ENCODE data around the gene CTU2. TPM values are rescaled to one million over a fixed set of nuclear protein-coding genes. Genes with fewer than 3 reads are reported as not detected.
A peak's percentile ranks its signal among the peaks of the same experiment; 100 is the strongest.

CTU2 gene
- total and polyA plus RNA-seq, 2 of the 4 experiments (the other 2 are of a cell fraction): 12.9 to 18.4 TPM

GRCh38 chr16:88687254-88687576 lies 19.1 kb upstream of the CTU2 start:
- Histone ChIP-seq H3K23ac (ENCODE audit: low read depth, low read length) (no peak overlapping the region), H2AFZ (replicated peaks; ENCODE audit: low read length, poor library complexity) (no peak overlapping the region), H3K4me3 (ENCODE audit: insufficient read depth, low read depth, low read length) (no peak overlapping the region), H2BK20ac (ENCODE audit: low read depth, low read length) (no peak overlapping the region), H2BK120ac (ENCODE audit: low read depth, low read length) (no peak overlapping the region), H4K91ac (ENCODE audit: insufficient read depth, low read depth, low read length) (no peak overlapping the region), H3K9ac (ENCODE audit: low read depth, low read length) (no peak overlapping the region), H3K27ac (ENCODE audit: insufficient read depth, low read length) (no peak overlapping the region), H3K36me3 (ENCODE audit: control insufficient read depth, insufficient read depth, low read length) (no peaks in the 10 kb centered on the region), H3K18ac (ENCODE audit: low read depth, low read length) (no peak overlapping the region), H3K4me2 (ENCODE audit: low read depth, low read length) (no peak overlapping the region), H2BK5ac (ENCODE audit: low read depth, low read length, poor library complexity, severe bottlenecking) (no peak overlapping the region), H2AK9ac (replicated peaks; ENCODE audit: low read depth, low read length, poor library complexity) (peak overlapping the region; percentile 57), H3K4me1 (ENCODE audit: control insufficient read depth, insufficient read depth, low read length) (peaks cover 7% of the 10 kb centered on the region; the same call in 1 of the 2 replicates), H4K5ac (ENCODE audit: low read depth, low read length) (no peak overlapping the region), H3K4ac (ENCODE audit: low read depth, low read length) (no peak overlapping the region), H3K27me3 (ENCODE audit: control insufficient read depth, insufficient read depth, low read length) (peaks cover 40% of the 10 kb centered on the region), H3K56ac (ENCODE audit: extremely low read depth, insufficient read depth, low read length) (no peak overlapping the region), H3K79me1 (ENCODE audit: low read depth in 1 of 2, low read length in 2 of 2) (no peaks in the 10 kb centered on the region), H4K8ac (ENCODE audit: low read depth in 2 of 2, low read length in 2 of 2) (no peak overlapping the region), H3K9me3 (ENCODE audit: control insufficient read depth, insufficient read depth, low read length) (no peaks in the 10 kb centered on the region), H3K14ac (replicated peaks; ENCODE audit: low read depth, low read length) (no peak overlapping the region), H2AK5ac (ENCODE audit: low read depth, low read length) (no peak overlapping the region), H3K9me1 (ENCODE audit: insufficient read depth, low read length) (no peaks in the 10 kb centered on the region), H4K20me1 (ENCODE audit: insufficient read depth, low read length) (peaks cover 7% of the 10 kb centered on the region; the same call in 1 of the 2 replicates), H2BK15ac (ENCODE audit: low read depth, low read length) (no peak overlapping the region)
- in situ Hi-C loops (cut with MboI; ENCODE audit: low sequenced_read_pairs): no loop called here
- no TSS peak for BruUV-seq (replicated peaks)
- WGBS, 2 experiments (ENCODE audit: extremely low coverage in 2 of 2, insufficient read length in 1 of 2): 83% methylated on average over 1 of the region's 10 CpGs; no CpG with 5 or more reads in 1 of the 2 experiments
- DNase-seq: no peak
- intact Hi-C loops (cut with micrococcal nuclease): no loop called here
- POLR2A ChIA-PET (ENCODE audit: unreplicated experiment): no interaction called here
- no peak for ATAC-seq (ENCODE audit: low read depth)
- CTCF ChIA-PET: interaction anchor here (0.7 kb wide), 1 partner anchor 1246 kb away, joined by 3 read pairs; no protein-coding TSS in a partner anchor
- TF ChIP-seq RAD21 (IDR thresholded peaks at IDR 0.05; ENCODE audit: low read length) (no peak), CTCF (conservative IDR thresholded peaks at IDR 0.05; ENCODE audit: low read depth, low read length) (no peak), RCOR1 (IDR thresholded peaks at IDR 0.05; ENCODE audit: insufficient replicate concordance, low read length) (no peak), CEBPB (IDR thresholded peaks at IDR 0.05; ENCODE audit: low read depth, low read length) (no peak), FOS (IDR thresholded peaks at IDR 0.05; ENCODE audit: low read depth, low read length) (no peak), MAFK (IDR thresholded peaks at IDR 0.05; ENCODE audit: low read depth, low read length) (no peak), MXI1 (IDR thresholded peaks at IDR 0.05; ENCODE audit: borderline replicate concordance, low read depth, low read length) (no peak), NFE2L2 (IDR thresholded peaks at IDR 0.05; ENCODE audit: low read depth, low read length) (no peak), USF2 (IDR thresholded peaks at IDR 0.05; ENCODE audit: low read depth, low read length) (no peak), BHLHE40 (IDR thresholded peaks at IDR 0.05; ENCODE audit: low read depth, low read length) (no peak), MAZ (IDR thresholded peaks at IDR 0.05; ENCODE audit: borderline replicate concordance, low read depth, low read length) (no peak)
- dilution Hi-C loops (cut with HindIII; ENCODE audit: low sequenced_read_pairs, unreplicated experiment): no loop called here

All from IMR-90 (cell line).